ENCODE results near the gene KAZALD1.

DNA sequence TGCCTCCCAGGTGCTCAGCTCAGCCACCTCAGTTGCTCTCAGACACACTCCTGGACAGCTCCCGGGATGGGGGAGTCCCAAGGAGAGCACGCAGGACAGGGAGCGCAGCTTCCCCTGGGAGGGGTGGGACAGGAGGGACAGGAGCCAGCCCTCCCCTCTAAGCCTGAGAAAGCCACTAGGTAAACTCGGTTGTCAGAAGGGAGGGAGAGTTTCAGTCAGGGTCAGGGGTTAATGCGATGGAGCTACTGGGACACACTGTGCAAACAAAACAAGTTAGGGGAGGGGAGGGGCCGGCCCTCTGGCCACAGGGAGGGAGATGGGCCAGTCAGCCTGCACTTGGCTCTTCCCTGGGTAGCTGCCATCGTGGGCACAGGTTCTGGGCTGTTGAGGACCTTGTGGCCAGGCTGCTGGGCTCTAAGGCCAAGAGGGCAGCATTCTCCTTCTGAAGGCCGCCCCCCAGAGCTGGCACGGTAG lies 31.1 kb downstream of the KAZALD1 start:
- TF ChIP-seq TARDBP (IDR thresholded peaks at IDR 0.05; ENCODE audit: borderline replicate concordance) (no peak), POLR2AphosphoS5 (IDR thresholded peaks at IDR 0.05; ENCODE audit: low read length) (no peak), GABPA (IDR thresholded peaks at IDR 0.05; ENCODE audit: low read depth) (no peak), YY1 (IDR thresholded peaks at IDR 0.05; ENCODE audit: low read depth, low read length) (no peak), SMAD5 (IDR thresholded peaks at IDR 0.05; ENCODE audit: low read depth) (no peak), CHD2 (IDR thresholded peaks at IDR 0.05; ENCODE audit: borderline replicate concordance, low read depth, low read length) (no peak)

Measured in GM12878 (cell line).